ENCODE results near the gene RAD9A. TPM values are rescaled to one million over a fixed set of nuclear protein-coding genes. Genes with fewer than 3 reads are reported as not detected.

RAD9A gene
- total RNA-seq, 2 experiments from 2014 or later: 31.0 to 39.1 TPM

- intact Hi-C loops (cut with micrococcal nuclease): no loop called here
- H3K36me3 Mint-ChIP-seq: peaks cover 46% of the 10 kb centered on the region
Observed at GRCh38 chr11:67406969-67407687, 15.3 kb downstream of the RAD9A start.

GRCh38 chr11:67407688-67408163 lies 15.9 kb downstream of the RAD9A start:
- Mint-ChIP-seq H3K9me3 (no peaks in the 10 kb centered on the region), H3K27ac (peak overlapping the region; percentile 93), H3K4me3 (peak overlapping the region; percentile 87), H3K4me1 (ENCODE audit: low read depth) (peaks cover 80% of the 10 kb centered on the region), H3K36me3 (peaks cover 46% of the 10 kb centered on the region), H3K27me3 (no peaks in the 10 kb centered on the region)
- DNase-seq: no peak
- intact Hi-C loops (cut with micrococcal nuclease): no loop called here
- CTCF ChIA-PET: interaction anchor here (1.1 to 1.6 kb wide), 4 partner anchors 11 to 56 kb away, joined by 3 to 7 read pairs (median 4); no protein-coding TSS in a partner anchor
- POLR2A ChIA-PET: interaction anchor here (1.1 to 3.5 kb wide), 8 partner anchors 10 to 77 kb away, joined by 3 to 22 read pairs (median 6); partner anchors contain the start of genes POLD4, PTPRCAP, RPS6KB2 and TMEM134

More at GRCh38 chr11:67406969-67407687, 15.3 kb downstream of the RAD9A start:
- CTCF ChIA-PET: interaction anchor here (0.8 to 1.6 kb wide), 6 partner anchors 11 to 58 kb away, joined by 3 to 7 read pairs (median 3); no protein-coding TSS in a partner anchor
- H3K4me3 Mint-ChIP-seq: peak overlapping the region; percentile 87
- H3K27ac Mint-ChIP-seq: peak overlapping the region; percentile 93
- POLR2A ChIA-PET: interaction anchor here (1.1 to 3.5 kb wide), 8 partner anchors 11 to 78 kb away, joined by 3 to 22 read pairs (median 6); partner anchors contain the start of genes POLD4, PTPRCAP, RPS6KB2 and TMEM134
- DNase-seq: peak; percentile 50
- H3K9me3 Mint-ChIP-seq: no peaks in the 10 kb centered on the region
- H3K27me3 Mint-ChIP-seq: no peaks in the 10 kb centered on the region
- peaks cover 78% of the 10 kb centered on the region for H3K4me1 Mint-ChIP-seq (ENCODE audit: low read depth)

- CTCF ChIA-PET: interaction anchor here (0.9 kb wide), 1 partner anchor 30 kb away, joined by 6 read pairs; no protein-coding TSS in a partner anchor
- Mint-ChIP-seq H3K9me3 (no peaks in the 10 kb centered on the region), H3K36me3 (peaks cover 46% of the 10 kb centered on the region), H3K27me3 (no peaks in the 10 kb centered on the region), H3K4me3 (peak overlapping the region; percentile 87), H3K4me1 (ENCODE audit: low read depth) (peaks cover 81% of the 10 kb centered on the region), H3K27ac (peak overlapping the region; percentile 93)
- POLR2A ChIA-PET: interaction anchor here (1.4 to 3.5 kb wide), 8 partner anchors 10 to 79 kb away, joined by 3 to 22 read pairs (median 6); partner anchors contain the start of genes POLD4, PTPRCAP and TMEM134
- intact Hi-C loops (cut with micrococcal nuclease): no loop called here
- DNase-seq: peak; percentile 52
Observed at GRCh38 chr11:67408437-67409200, 16.8 kb downstream of the RAD9A start.

- peak overlapping the region; percentile 87 for H3K4me3 Mint-ChIP-seq
- peaks cover 81% of the 10 kb centered on the region for H3K4me1 Mint-ChIP-seq (ENCODE audit: low read depth)
- H3K9me3 Mint-ChIP-seq: no peaks in the 10 kb centered on the region
- peak overlapping the region; percentile 93 for H3K27ac Mint-ChIP-seq
- POLR2A ChIA-PET: interaction anchor here (1.4 to 3.5 kb wide), 5 partner anchors 9 to 79 kb away, joined by 3 to 22 read pairs (median 11); partner anchors contain the start of gene PTPRCAP
- peaks cover 44% of the 10 kb centered on the region for H3K36me3 Mint-ChIP-seq
- CTCF ChIA-PET: no interaction called here
- DNase-seq: peak; percentile 86
- intact Hi-C loops (cut with micrococcal nuclease): no loop called here
- no peaks in the 10 kb centered on the region for H3K27me3 Mint-ChIP-seq
Observed at GRCh38 chr11:67409261-67409666, 17.5 kb downstream of the RAD9A start.

- Mint-ChIP-seq H3K27me3 (no peaks in the 10 kb centered on the region), H3K9me3 (no peaks in the 10 kb centered on the region), H3K27ac (peak overlapping the region; percentile 90), H3K4me3 (peak overlapping the region; percentile 71), H3K36me3 (peaks cover 39% of the 10 kb centered on the region), H3K4me1 (ENCODE audit: low read depth) (peaks cover 81% of the 10 kb centered on the region)
- ChIA-PET CTCF (no interaction called here), POLR2A (interaction anchor here (1.4 to 3.5 kb wide), 4 partner anchors 9 to 78 kb away, joined by 3 to 21 read pairs (median 8); no protein-coding TSS in a partner anchor)
- DNase-seq: no peak
- intact Hi-C loops (cut with micrococcal nuclease): no loop called here
Observed at GRCh38 chr11:67409781-67410368, 18.1 kb downstream of the RAD9A start.

- H3K27me3 Mint-ChIP-seq: no peaks in the 10 kb centered on the region
- POLR2A ChIA-PET: interaction anchor here (1.9 kb wide), 1 partner anchor 10 kb away, joined by 6 read pairs; no protein-coding TSS in a partner anchor
- DNase-seq: no peak
- no peaks in the 10 kb centered on the region for H3K9me3 Mint-ChIP-seq
- H3K27ac Mint-ChIP-seq: peak overlapping the region; percentile 90
- peaks cover 78% of the 10 kb centered on the region for H3K4me1 Mint-ChIP-seq (ENCODE audit: low read depth)
- CTCF ChIA-PET: no interaction called here
- peak overlapping the region; percentile 71 for H3K4me3 Mint-ChIP-seq
- peaks cover 34% of the 10 kb centered on the region for H3K36me3 Mint-ChIP-seq
- intact Hi-C loops (cut with micrococcal nuclease): no loop called here
Observed at GRCh38 chr11:67410369-67410831, 18.6 kb downstream of the RAD9A start.

GRCh38 chr11:67410984-67411784 lies 19.4 kb downstream of the RAD9A start:
- no peaks in the 10 kb centered on the region for H3K27me3 Mint-ChIP-seq
- peaks cover 75% of the 10 kb centered on the region for H3K4me1 Mint-ChIP-seq (ENCODE audit: low read depth)
- H3K36me3 Mint-ChIP-seq: peaks cover 28% of the 10 kb centered on the region
- intact Hi-C loops (cut with micrococcal nuclease): no loop called here
- no peak overlapping the region for H3K4me3 Mint-ChIP-seq
- H3K9me3 Mint-ChIP-seq: no peaks in the 10 kb centered on the region
- DNase-seq: no peak
- H3K27ac Mint-ChIP-seq: peak overlapping the region; percentile 90
- ChIA-PET CTCF (interaction anchor here (1.3 kb wide), 1 partner anchor 10 kb away, joined by 4 read pairs; no protein-coding TSS in a partner anchor), POLR2A (interaction anchor here (1.9 to 2.8 kb wide), 2 partner anchors 8 to 9 kb away, joined by 6 to 19 read pairs; partner anchors contain the start of genes PPP1CA and TBC1D10C)

- Mint-ChIP-seq H3K9me3 (no peaks in the 10 kb centered on the region), H3K4me3 (no peak overlapping the region), H3K36me3 (peaks cover 23% of the 10 kb centered on the region), H3K27ac (peak overlapping the region; percentile 90), H3K4me1 (ENCODE audit: low read depth) (peaks cover 75% of the 10 kb centered on the region), H3K27me3 (no peaks in the 10 kb centered on the region)
- DNase-seq: peak; percentile 49
- ChIA-PET POLR2A (interaction anchor here (1.2 to 2.8 kb wide), 5 partner anchors 9 to 59 kb away, joined by 3 to 19 read pairs (median 6); partner anchors contain the start of genes POLD4, PPP1CA, PTPRCAP and RPS6KB2), CTCF (interaction anchor here (1.3 kb wide), 1 partner anchor 11 kb away, joined by 4 read pairs; no protein-coding TSS in a partner anchor)
- intact Hi-C loops (cut with micrococcal nuclease): no loop called here
Observed at GRCh38 chr11:67411785-67412152, 20.0 kb downstream of the RAD9A start.

GRCh38 chr11:67412495-67413179 lies 20.9 kb downstream of the RAD9A start:
- H3K36me3 Mint-ChIP-seq: peaks cover 14% of the 10 kb centered on the region
- no peak overlapping the region for H3K4me3 Mint-ChIP-seq
- peaks cover 73% of the 10 kb centered on the region for H3K4me1 Mint-ChIP-seq (ENCODE audit: low read depth)
- no peaks in the 10 kb centered on the region for H3K9me3 Mint-ChIP-seq
- ChIA-PET CTCF (interaction anchor here (1.0 to 1.4 kb wide), 4 partner anchors 11 to 27 kb away, joined by 3 to 4 read pairs (median 4); partner anchors contain the start of gene PPP1CA), POLR2A (interaction anchor here (0.6 to 2.8 kb wide), 7 partner anchors 10 to 72 kb away, joined by 3 to 19 read pairs (median 4); partner anchors contain the start of genes POLD4, PPP1CA, PTPRCAP and RPS6KB2)
- intact Hi-C loops (cut with micrococcal nuclease): no loop called here
- H3K27ac Mint-ChIP-seq: peak overlapping the region; percentile 90
- H3K27me3 Mint-ChIP-seq: no peaks in the 10 kb centered on the region
- DNase-seq: no peak

- Mint-ChIP-seq H3K9me3 (no peaks in the 10 kb centered on the region), H3K4me3 (no peak overlapping the region), H3K27ac (peak overlapping the region; percentile 6), H3K36me3 (peaks cover 10% of the 10 kb centered on the region), H3K27me3 (no peaks in the 10 kb centered on the region), H3K4me1 (ENCODE audit: low read depth) (peaks cover 73% of the 10 kb centered on the region)
- ChIA-PET POLR2A (interaction anchor here (0.6 to 2.8 kb wide), 6 partner anchors 10 to 71 kb away, joined by 3 to 19 read pairs (median 4); partner anchors contain the start of genes PPP1CA, PTPRCAP and TBC1D10C), CTCF (interaction anchor here (0.6 to 1.4 kb wide), 4 partner anchors 12 to 55 kb away, joined by 3 to 4 read pairs (median 3); partner anchors contain the start of gene PPP1CA)
- intact Hi-C loops (cut with micrococcal nuclease): no loop called here
- no peak for DNase-seq
Observed at GRCh38 chr11:67413266-67413849, 21.6 kb downstream of the RAD9A start.

Data from activated CD4-positive, alpha-beta memory T cell treated with anti-CD3 and anti-CD28 coated beads for 36 hours (primary cell).